GM13976 (cell line): ENCODE measurements around the gene NUP93.
"Not testable (repeated sequence)": the region's sequence is repeated elsewhere in the genome, so short reads cannot be mapped to it uniquely, and the experiment has no call there.

ENCODE experiments used
- DNase-seq: peaks from one replicate; pipeline ENCODE4 v3.0.0; 2012; ENCODE audit warnings: low spot score
- in situ Hi-C: fragments of 300-500 bp; cut with MboI; formaldehyde crosslinking; loops from one replicate; pipeline ENCODE4 v1.12.0; 2022; ENCODE audit warnings: low sequenced_read_pairs, mixed read lengths, inconsistent platforms; ENCODE audit not compliant: unreplicated experiment
- TF ChIP-seq, protein P1 (sequence below): IDR thresholded peaks from 2 replicates; pipeline ENCODE4 v1.5.1; 2012; ENCODE audit warnings: borderline replicate concordance, mild to moderate bottlenecking; ENCODE audit not compliant: insufficient read depth; ENCODE audit errors: extremely low read depth, missing control alignments, control extremely low read depth

NUP93 gene

DNA sequence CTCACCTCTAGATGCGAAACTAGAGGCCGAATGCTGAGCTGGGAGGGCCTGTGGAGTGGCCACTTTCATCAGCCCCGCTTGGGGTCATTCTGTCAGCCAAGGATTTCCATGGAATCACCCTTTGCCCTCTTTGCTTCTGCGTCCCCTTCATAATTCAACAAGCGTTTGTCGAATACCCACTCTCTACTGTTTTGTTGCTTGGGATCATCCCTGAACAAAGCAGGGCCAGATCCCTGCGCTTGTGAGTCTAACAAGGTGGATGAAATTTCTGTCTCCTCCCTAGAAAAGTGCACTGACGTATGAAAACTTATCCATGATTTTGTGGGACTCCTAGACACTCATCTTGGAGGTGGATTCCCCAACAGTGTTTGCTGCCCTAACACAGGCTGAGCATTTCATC, 131.8 kb downstream of the NUP93 start:
- TF ChIP-seq, protein P1, sequence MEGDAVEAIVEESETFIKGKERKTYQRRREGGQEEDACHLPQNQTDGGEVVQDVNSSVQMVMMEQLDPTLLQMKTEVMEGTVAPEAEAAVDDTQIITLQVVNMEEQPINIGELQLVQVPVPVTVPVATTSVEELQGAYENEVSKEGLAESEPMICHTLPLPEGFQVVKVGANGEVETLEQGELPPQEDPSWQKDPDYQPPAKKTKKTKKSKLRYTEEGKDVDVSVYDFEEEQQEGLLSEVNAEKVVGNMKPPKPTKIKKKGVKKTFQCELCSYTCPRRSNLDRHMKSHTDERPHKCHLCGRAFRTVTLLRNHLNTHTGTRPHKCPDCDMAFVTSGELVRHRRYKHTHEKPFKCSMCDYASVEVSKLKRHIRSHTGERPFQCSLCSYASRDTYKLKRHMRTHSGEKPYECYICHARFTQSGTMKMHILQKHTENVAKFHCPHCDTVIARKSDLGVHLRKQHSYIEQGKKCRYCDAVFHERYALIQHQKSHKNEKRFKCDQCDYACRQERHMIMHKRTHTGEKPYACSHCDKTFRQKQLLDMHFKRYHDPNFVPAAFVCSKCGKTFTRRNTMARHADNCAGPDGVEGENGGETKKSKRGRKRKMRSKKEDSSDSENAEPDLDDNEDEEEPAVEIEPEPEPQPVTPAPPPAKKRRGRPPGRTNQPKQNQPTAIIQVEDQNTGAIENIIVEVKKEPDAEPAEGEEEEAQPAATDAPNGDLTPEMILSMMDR: no peak
- DNase-seq: no peak
- in situ Hi-C loops: loop anchor here (10.0 kb wide), 1 partner anchor 183 kb away; no protein-coding TSS in a partner anchor

DNA sequence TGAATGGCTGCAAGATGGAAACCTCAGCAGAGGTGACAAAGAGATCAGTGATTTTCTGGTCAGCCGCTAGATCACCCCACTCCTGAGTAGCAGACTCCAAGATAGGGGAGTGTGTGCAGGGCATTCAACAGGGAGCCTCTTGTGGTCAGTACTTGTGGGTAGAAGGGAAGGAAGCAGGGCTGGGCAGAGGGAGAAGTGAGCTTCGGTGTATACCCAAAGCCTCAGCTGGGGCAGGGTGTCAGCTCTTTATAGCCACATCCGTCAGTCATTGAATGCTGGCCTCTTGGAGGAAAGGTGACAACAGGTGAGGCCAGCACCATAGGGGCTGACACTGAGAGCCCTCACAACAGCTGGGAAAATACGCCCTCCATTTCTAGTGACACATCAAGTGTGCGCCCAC, 132.8 kb downstream of the NUP93 start:
- TF ChIP-seq, protein P1: no peak
- in situ Hi-C loops: loop anchor here (10.0 kb wide), 1 partner anchor 182 kb away; no protein-coding TSS in a partner anchor
- DNase-seq: no peak

DNA sequence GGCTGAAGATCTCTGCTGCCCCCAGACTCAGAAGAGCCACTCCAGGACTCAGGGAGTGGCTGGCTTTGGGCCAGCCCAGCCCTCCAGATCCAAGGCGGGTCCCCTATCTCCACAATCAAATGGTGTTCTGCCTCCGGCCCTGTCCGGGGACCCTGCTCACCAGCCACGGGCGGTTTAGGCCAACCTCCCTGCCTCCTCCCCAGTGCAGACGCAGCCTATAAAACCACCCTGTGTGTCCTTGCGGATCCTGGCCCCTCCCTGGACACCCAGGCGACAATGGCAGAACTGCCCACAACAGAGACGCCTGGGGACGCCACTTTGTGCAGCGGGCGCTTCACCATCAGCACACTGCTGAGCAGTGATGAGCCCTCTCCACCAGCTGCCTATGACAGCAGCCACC, 135.0 kb downstream of the NUP93 start, which contains the start of gene SLC12A3:
Gene SLC12A3 (plus strand): TSS at position 248 of the 400 bp plus-strand sequence. CDS start 29 bp downstream, at position 277.
- TF ChIP-seq, protein P1: no peak
- DNase-seq: no peak
- in situ Hi-C loops: loop anchor here (5.0 to 10.0 kb wide), 2 partner anchors 87 to 180 kb away; no protein-coding TSS in a partner anchor

DNA sequence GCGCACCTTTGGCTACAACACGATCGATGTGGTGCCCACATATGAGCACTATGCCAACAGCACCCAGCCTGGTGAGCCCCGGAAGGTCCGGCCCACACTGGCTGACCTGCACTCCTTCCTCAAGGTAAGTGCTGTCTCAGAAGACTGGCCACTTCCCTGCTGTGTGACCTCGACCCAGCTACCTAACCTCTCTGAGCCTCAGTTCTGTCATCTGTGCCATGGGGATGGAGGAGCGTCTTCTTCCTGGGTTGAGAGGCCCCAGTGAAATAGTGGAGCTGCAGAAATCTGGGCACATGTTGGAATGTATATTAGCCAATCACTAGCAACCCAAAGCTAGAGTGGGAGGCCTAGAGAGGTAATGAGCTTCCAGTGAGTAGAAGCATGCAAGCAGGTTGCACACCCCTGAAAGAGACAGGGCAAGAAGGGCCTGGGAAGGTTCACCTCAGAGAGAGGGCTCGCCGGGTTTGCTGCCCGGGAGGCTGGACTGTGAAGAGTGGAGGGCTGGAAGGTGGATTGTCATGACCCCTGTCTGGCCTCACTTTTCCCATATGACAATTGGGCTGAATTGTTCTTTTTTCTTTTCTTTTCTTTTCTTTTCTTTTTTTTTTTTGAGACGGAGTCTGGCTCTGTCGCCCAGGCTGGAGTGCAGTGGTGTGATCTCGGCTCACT, 135.6 kb downstream of the NUP93 start:
- TF ChIP-seq, protein P1: no peak
- in situ Hi-C loops: loop anchor here (5.0 to 10.0 kb wide), 2 partner anchors 87 to 179 kb away; no protein-coding TSS in a partner anchor
- no peak for DNase-seq

DNA sequence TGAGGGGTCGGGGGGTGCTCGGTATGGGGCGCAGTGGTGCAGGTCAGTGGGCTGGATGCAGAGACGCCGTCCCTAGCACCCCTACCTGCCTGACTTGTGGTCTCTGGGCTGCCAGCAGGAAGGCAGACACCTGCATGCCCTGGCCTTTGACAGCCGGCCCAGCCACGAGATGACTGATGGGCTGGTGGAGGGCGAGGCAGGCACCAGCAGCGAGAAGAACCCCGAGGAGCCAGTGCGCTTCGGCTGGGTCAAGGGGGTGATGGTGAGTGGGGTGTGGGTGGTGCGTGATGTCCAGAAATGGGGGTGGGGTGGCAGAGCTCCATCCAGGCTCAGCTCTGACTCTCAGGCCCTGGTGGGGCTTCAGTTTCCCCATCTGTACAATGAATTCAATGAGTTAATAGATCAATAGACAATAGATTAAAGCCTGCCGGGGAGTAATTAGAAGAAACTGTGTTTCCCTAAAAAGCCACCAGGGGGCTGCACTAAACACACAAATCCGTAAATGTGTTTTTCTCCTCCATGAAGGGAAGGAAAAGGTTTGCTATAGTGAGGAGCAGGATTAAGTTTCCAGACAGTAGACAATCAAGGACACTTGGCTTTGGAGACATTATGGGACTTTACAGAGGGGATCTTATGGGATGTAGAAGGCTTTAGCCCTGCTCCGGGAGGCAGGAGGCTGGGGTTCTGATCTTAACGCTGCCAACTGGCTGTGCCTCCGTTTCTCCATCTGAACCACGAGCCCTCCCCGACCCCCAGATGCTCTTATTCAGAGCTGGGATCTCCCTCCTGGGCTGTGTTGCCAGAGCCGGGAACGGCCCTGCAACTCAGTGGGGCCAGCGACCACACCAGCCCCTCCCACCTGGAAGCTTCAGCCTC, 137.3 kb downstream of the NUP93 start:
- in situ Hi-C loops: loop anchor here (5.0 to 10.0 kb wide), 2 partner anchors 85 to 178 kb away; no protein-coding TSS in a partner anchor
- DNase-seq: peak; percentile 81
- TF ChIP-seq, protein P1: peak; percentile 46

DNA sequence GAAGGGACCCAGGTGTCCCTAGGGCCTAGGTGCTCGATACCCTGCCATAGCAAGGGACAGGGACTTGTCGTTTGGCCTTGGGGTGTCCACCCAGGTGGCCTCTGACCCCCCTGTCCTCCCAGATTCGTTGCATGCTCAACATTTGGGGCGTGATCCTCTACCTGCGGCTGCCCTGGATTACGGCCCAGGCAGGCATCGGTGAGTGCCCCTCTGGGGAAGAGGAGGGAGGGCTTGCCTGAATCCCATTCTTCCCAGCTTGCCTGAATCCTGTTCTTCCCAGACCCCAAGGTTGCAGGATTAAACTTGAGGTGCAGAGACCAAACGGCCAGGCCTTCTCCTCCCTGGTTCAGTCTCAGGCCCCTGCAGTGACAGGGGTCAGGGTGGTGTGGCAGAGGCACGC, 138.2 kb downstream of the NUP93 start:
- no peak for DNase-seq
- TF ChIP-seq, protein P1: no peak
- in situ Hi-C loops: loop anchor here (5.0 to 10.0 kb wide), 2 partner anchors 84 to 177 kb away; no protein-coding TSS in a partner anchor

DNA sequence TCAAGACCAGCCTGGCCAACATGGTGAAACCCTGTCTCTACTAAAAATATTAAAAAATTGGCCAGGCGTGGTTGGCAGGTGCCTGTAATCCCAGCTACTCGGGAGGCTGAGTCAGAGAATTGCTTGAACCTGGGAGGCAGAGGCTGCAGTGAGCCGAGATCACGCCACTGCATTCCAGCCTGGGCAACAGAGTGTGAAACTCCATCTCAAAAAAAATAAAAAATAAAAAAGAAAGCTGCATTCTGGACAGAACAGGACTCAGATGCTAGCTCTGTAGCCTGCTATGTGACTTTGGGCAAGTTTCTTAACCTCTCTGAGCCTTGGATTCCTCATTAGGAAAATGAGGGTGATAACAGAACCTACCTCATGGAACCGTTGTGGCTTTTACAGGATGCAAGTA, 138.8 kb downstream of the NUP93 start:
- DNase-seq: not testable (repeated sequence)
- in situ Hi-C loops: loop anchor here (5.0 to 10.0 kb wide), 2 partner anchors 84 to 176 kb away; no protein-coding TSS in a partner anchor
